Esophagus muscularis mucosa (tissue), 4 donors: ENCODE measurements around the gene TTC3.

Experiments used
- CTCF ChIP-seq, 3 experiments: fragments of 200-600 bp in 2 of 3; fragments of 450-650 bp in 1 of 3; sonication (generic) in 2 of 3; IDR thresholded peaks; one replicate each; pipeline ENCODE4 v1.5.1; 2017 to 2019; ENCODE audit warnings: antibody characterized with exemption in 3 of 3, mild to moderate bottlenecking in 2 of 3, moderate library complexity in 1 of 3
- EP300 ChIP-seq: sonication (generic); formaldehyde crosslinking; IDR thresholded peaks from one replicate; pipeline ENCODE4 v1.6.1; 2017; ENCODE audit warnings: antibody characterized with exemption
- POLR2A ChIP-seq: fragments of 450-650 bp; IDR thresholded peaks from one replicate; pipeline ENCODE4 v1.6.1; 2017; ENCODE audit warnings: antibody characterized with exemption, moderate library complexity, mild to moderate bottlenecking, low read depth
- POLR2AphosphoS5 ChIP-seq, 2 donors: sonication (generic); formaldehyde crosslinking; IDR thresholded peaks; one replicate each; pipeline ENCODE4 v1.6.1; 2017; ENCODE audit warnings: antibody characterized with exemption in 2 of 2

GRCh38 chr21:37059181-37059580 lies 13.9 kb upstream of the TTC3 start:
- TF ChIP-seq CTCF (IDR thresholded peaks at IDR 0.05) (no peak), POLR2A (no peak), POLR2AphosphoS5 (IDR thresholded peaks at IDR 0.05) (no peak), EP300 (no peak)
